Keratinocyte (primary cell): Measurements from ENCODE around the gene NUP54. TPM values are rescaled to one million over a fixed set of nuclear protein-coding genes. Genes with fewer than 3 reads are reported as not detected.

Source experiments
- DNase-seq: peaks from one replicate; pipeline ENCODE4 v3.0.0-alpha.2; 2011; ENCODE audit warnings: low read depth, missing footprints, low spot score
- FAIRE-seq: peaks from 2 replicates; lab custom pipeline; 2011; peaks lifted over from hg19 to GRCh38; lab: Jason Lieb, UNC
- H2AFZ ChIP-seq: 2 replicates; pipeline ENCODE4 v1.6.0; 2012; ENCODE audit warnings: low read length, control low read depth, inconsistent platforms; ENCODE audit not compliant: control insufficient read depth
- H3K27ac ChIP-seq: 2 replicates; pipeline ENCODE4 v1.5.1; 2011; ENCODE audit warnings: low read length; ENCODE audit not compliant: control insufficient read depth, insufficient read depth
- H3K27me3 ChIP-seq: 3 replicates; pipeline ENCODE4 v1.6.0; 2011; ENCODE audit warnings: low read length; ENCODE audit not compliant: control insufficient read depth, insufficient read depth; ENCODE audit errors: extremely low read depth
- H3K36me3 ChIP-seq, 2 experiments: 2 replicates in 1 of 2; 3 replicates in 1 of 2; pipeline ENCODE4 v1.5.1; 2011; ENCODE audit warnings: low read length in 2 of 2, mild to moderate bottlenecking in 1 of 2; ENCODE audit not compliant: control insufficient read depth in 2 of 2, insufficient read depth in 2 of 2; ENCODE audit errors: extremely low read depth in 1 of 2
- H3K4me1 ChIP-seq: 3 replicates; pipeline ENCODE4 v1.5.1; 2011; ENCODE audit warnings: low read length; ENCODE audit not compliant: control insufficient read depth, insufficient read depth; ENCODE audit errors: extremely low read depth
- H3K4me2 ChIP-seq: 3 replicates; pipeline ENCODE4 v1.6.0; 2011; ENCODE audit warnings: low read depth, low read length; ENCODE audit not compliant: control insufficient read depth, insufficient read depth; ENCODE audit errors: extremely low read depth
- H3K4me3 ChIP-seq, 3 experiments: fragments of 200-600 bp in 1 of 3; sonication (generic) in 1 of 3; 2 replicates in 2 of 3; 3 replicates in 1 of 3; pipeline ENCODE4 v1.5.1; 2011 to 2016; ENCODE audit warnings: low read length in 3 of 3, mild to moderate bottlenecking in 3 of 3, control low read depth in 2 of 3, inconsistent platforms in 1 of 3, low read depth in 1 of 3, mixed read lengths in 1 of 3, mixed run types in 1 of 3, moderate library complexity in 1 of 3; ENCODE audit not compliant: control insufficient read depth in 2 of 3, insufficient read depth in 2 of 3; ENCODE audit errors: extremely low read depth in 1 of 3
- H3K79me2 ChIP-seq: 2 replicates; pipeline ENCODE4 v1.6.0; 2012; ENCODE audit warnings: low read length; ENCODE audit not compliant: control insufficient read depth, insufficient read depth
- H3K9ac ChIP-seq: 3 replicates; pipeline ENCODE4 v1.6.0; 2011; ENCODE audit warnings: low read length; ENCODE audit not compliant: control insufficient read depth, insufficient read depth; ENCODE audit errors: extremely low read depth
- H3K9me1 ChIP-seq: 3 replicates; pipeline ENCODE4 v1.6.0; 2011; ENCODE audit warnings: low read length; ENCODE audit not compliant: control insufficient read depth, insufficient read depth; ENCODE audit errors: extremely low read depth
- H3K9me3 ChIP-seq: 2 replicates; pipeline ENCODE4 v1.5.1; 2012; ENCODE audit warnings: low read depth, low read length; ENCODE audit not compliant: control insufficient read depth
- H4K20me1 ChIP-seq: 3 replicates; pipeline ENCODE4 v1.6.0; 2011; ENCODE audit warnings: low read length; ENCODE audit not compliant: control insufficient read depth, insufficient read depth; ENCODE audit errors: extremely low read depth
- CTCF ChIP-seq, 3 experiments: IDR thresholded peaks in 1 of 3; conservative IDR thresholded peaks in 1 of 3; optimal IDR thresholded peaks in 1 of 3; 2 replicates in 2 of 3; 3 replicates in 1 of 3; pipeline versions ENCODE3 to v1.5.1; 2011; ENCODE audit warnings: low read length in 3 of 3, mild to moderate bottlenecking in 3 of 3, moderate library complexity in 2 of 3, control low read depth in 1 of 3, inconsistent platforms in 1 of 3; ENCODE audit not compliant: insufficient read depth in 2 of 3; ENCODE audit errors: extremely low read depth in 1 of 3
- EZH2 ChIP-seq: IDR thresholded peaks from one replicate; pipeline ENCODE4 v1.6.1; 2012; ENCODE audit warnings: inconsistent platforms, mild to moderate bottlenecking, low read length, moderate library complexity
- dilution Hi-C: fragments of 300-500 bp; cut with MboI; formaldehyde crosslinking; loops from one replicate; pipeline ENCODE4 v1.7.0; 2020; ENCODE audit warnings: low sequenced_read_pairs; ENCODE audit not compliant: extremely low pct_ligation_motif_present
- polyA plus RNA-seq, 5 experiments: library from polyadenylated mRNA; depleted of rRNA in 3 of 5; stranded (reverse) in 3 of 5; stranded (forward) in 1 of 5; unstranded in 1 of 5; fragments of >200 nt; gene quantifications; 1 replicate in 1 of 5; 2 replicates in 3 of 5; 3 replicates in 1 of 5; pipeline versions ENCODE4 v1.2.1 to v1.2.3, GENCODE V29; 2011 to 2012; ENCODE audit warnings: missing spikeins in 2 of 5, low read depth in 1 of 5, low replicate concordance in 1 of 5

NUP54 gene
- polyA plus RNA-seq, 1 donor (not counting 4 experiments of a cell fraction or from before 2014, with no cell fraction given), result 59.2 TPM

- Histone ChIP-seq H3K9me1 (no peaks in the 10 kb centered on the region), H2AFZ (no peak overlapping the region), H3K4me2 (no peak overlapping the region), H4K20me1 (no peaks in the 10 kb centered on the region), H3K9me3 (no peaks in the 10 kb centered on the region), H3K27me3 (no peaks in the 10 kb centered on the region), H3K9ac (no peak overlapping the region), H3K4me3 (no peak overlapping the region), H3K27ac (no peak overlapping the region), H3K4me1 (no peaks in the 10 kb centered on the region), H3K79me2 (no peaks in the 10 kb centered on the region), H3K36me3 (peaks cover 7 to 17% of the 10 kb centered on the region in 2 experiments)
- no peak for TF ChIP-seq EZH2
- TF ChIP-seq CTCF (optimal IDR thresholded peaks at IDR 0.05 in 1 of 3, IDR thresholded peaks at IDR 0.05 in 1 of 3, conservative IDR thresholded peaks at IDR 0.05 in 1 of 3; ENCODE audit: extremely low read depth in 1 of 3, insufficient read depth in 2 of 3, low read length in 3 of 3), result no peak
- dilution Hi-C loops, result loop anchor here (25.0 kb wide), 1 partner anchor 337 kb away; no protein-coding TSS in a partner anchor
- DNase-seq (no peak), FAIRE-seq (no peak)
Observed at GRCh38 chr4:76175336-76175735, 27.1 kb upstream of the NUP54 start.

DNA sequence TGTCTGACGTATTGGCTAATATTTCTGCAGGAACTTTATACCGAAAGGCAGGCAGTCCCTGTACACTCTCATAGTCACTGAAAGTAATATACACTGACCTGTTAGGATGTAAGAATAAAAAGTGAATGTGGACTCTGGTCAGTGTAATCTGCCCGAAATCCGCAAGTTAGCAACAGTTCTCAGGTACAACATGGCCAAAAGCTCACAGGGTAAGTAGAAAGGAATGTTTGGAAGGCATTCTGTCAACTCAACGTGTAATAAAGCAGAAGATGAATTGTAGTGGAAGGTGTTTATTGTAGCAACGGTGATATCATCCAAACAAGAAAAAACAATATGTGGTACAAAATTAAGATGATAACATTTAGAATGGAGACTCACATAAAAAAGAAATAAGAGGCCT lies 26.0 kb upstream of the NUP54 start:
- H3K9me3 ChIP-seq, result no peaks in the 10 kb centered on the region
- no peaks in the 10 kb centered on the region for H3K4me1 ChIP-seq
- no peaks in the 10 kb centered on the region for H3K79me2 ChIP-seq
- H3K9me1 ChIP-seq, result no peaks in the 10 kb centered on the region
- H3K4me3 ChIP-seq, result no peak overlapping the region
- no peak for DNase-seq
- no peak overlapping the region for H3K9ac ChIP-seq
- TF ChIP-seq CTCF (optimal IDR thresholded peaks at IDR 0.05 in 1 of 3, IDR thresholded peaks at IDR 0.05 in 1 of 3, conservative IDR thresholded peaks at IDR 0.05 in 1 of 3; ENCODE audit: extremely low read depth in 1 of 3, insufficient read depth in 2 of 3, low read length in 3 of 3) (no peak), EZH2 (no peak)
- no peaks in the 10 kb centered on the region for H3K27me3 ChIP-seq
- dilution Hi-C loops, result no loop called here
- no peak overlapping the region for H3K27ac ChIP-seq
- no peaks in the 10 kb centered on the region for H4K20me1 ChIP-seq
- no peak for FAIRE-seq
- no peak overlapping the region for H3K4me2 ChIP-seq
- H3K36me3 ChIP-seq, result peaks cover 7 to 19% of the 10 kb centered on the region in 2 experiments
- H2AFZ ChIP-seq, result no peak overlapping the region
